Central memory CD4-positive, alpha-beta T cell (primary cell): Measurements from ENCODE around the gene KLRD1.
"Not testable (repeated sequence)": the region's sequence is repeated elsewhere in the genome, so short reads cannot be mapped to it uniquely, and the experiment has no call there.

Source experiments
- DNase-seq: peaks from one replicate; pipeline ENCODE4 v3.0.0; 2022

The KLRD1 gene

GRCh38 chr12:10339053-10339840 lies 31.6 kb downstream of the KLRD1 start:
- DNase-seq, result no peak

GRCh38 chr12:10340946-10341345 lies 33.3 kb downstream of the KLRD1 start:
- DNase-seq, result not testable (repeated sequence)

GRCh38 chr12:10341892-10342509 lies 34.3 kb downstream of the KLRD1 start:
- DNase-seq, result no peak

DNA sequence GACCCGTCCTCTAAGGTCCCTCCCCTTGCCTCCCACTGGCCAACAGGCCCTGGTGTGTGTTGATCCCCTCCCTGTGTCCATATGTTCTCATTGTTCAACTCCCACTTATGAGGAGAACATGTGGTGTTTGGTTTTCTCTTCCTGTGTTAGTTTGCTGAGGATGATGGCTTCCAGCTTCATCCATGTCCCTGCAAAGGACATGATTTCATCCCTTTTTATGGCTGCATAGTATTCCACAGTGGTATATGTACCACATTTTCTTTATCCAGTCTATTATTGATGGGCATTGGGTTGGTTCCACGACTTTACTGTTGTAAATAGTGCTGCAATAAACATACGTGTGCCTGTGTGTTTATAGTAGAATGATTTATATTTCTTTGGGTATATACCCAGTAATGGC lies 43.8 kb downstream of the KLRD1 start:
- DNase-seq, result not testable (repeated sequence)

DNA sequence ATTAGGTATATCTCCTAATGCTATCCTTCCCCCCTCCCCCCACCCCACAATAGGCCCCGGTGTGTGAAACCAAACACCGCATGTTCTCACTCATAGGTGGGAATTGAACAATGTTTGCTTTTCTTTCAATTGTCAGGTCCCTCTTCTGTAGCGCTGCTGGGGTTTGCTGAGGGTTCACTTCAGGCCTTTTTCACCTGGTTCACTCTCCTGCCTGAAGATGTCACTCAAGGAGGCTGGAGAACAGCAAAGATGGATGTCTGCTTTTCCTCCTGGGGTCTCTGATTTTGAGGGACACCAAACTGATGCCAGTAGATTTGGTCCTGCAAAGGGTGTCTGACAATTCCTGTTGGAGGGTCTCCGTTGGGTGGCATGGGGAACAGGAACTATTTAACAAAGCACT lies 46.4 kb downstream of the KLRD1 start:
- DNase-seq, result no peak

DNA sequence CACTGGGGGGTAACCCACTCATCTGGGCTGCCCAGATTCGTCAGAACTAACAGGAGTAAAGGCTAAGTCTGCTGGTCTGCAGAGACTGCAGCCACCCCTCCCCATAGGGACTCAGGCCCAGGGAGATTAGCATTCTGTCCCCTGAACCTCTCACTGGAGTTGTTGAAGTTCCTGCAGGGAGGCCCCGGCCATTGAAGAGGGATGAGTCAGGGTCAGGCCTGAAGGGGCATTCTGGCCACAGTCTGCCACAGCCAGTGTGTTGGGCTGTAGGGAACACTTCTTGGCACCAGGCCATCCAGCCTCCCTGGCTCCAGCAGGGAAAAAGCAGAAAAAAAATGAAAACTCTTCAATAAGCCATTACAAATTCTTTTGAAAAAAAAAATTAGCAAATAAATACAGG lies 46.8 kb downstream of the KLRD1 start:
- DNase-seq, result no peak

DNA sequence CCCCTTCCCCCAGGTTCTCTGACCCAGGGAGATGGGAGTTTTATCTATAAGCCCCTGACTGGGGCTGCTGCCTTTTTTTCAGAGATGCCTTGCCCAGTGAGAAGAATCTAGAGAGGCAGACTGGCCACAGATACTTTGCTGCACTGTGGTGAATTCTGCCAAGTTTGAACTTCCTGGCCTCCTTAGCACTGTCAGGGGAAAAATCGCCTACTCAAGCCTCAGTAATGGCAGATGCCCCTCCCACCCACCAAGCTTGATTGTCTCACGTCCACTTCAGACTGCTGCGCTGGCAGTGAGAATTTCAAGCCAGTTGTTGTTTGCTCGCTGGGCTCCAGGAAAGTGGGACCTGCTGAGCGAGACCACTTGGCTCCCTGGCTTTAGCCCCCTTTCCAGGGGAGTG lies 50.5 kb downstream of the KLRD1 start:
- no peak for DNase-seq

DNA sequence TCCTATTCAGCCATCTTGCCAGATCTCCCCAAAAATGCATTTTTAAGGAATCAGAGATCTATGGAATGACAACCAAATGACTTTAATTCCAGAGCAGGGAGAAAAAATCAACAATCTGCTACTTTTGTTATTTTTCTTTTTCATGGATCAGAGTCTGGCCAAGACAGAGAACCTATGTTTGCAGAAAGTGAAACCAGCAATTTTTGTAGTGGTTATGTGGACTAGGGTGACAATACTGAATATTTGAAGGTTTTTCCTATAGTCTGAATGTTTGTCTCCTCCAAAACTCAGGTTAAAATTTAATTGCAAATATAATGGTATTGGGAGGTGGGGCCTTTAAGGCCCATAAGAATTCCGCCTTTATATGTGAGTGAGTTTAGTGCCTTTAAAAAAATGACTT lies 51.3 kb downstream of the KLRD1 start:
- no peak for DNase-seq

DNA sequence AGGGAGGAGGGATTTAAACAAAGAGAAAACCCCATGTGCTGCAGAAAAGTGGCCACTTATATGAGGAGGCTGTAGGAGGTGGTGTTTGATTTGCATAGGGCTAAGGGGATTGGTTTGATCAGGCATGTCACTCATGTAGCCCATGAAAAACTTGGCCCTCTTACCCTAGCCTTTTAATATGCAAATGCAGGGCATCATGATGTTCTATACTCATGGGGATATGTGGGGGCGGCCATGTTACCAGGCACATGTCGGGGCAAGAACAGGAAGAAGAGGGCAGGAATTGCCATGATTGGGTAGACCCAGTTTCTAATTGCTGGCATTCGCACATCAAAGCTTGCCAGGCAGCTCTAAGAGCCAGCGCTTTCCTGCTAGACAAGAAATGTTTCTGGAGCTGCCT lies 53.4 kb downstream of the KLRD1 start:
- no peak for DNase-seq

DNA sequence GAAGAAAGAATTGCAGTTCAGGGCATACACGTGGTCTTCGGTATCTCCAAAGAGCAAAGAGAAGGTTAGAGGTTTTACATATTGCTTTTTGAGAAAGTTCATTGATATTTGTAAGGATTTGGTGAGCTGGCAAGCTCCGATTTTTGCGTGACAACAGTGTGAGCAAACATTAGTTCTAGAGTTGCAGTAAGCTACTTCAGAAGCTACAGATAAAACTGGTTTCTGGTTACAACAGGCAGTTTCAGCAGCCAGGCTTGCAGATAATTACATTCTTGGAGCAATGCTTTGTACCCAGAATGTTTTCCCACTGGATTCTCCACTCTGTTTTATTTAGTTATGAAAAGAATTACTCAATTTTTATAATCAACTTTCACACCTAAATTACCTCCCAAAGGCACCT lies 54.0 kb downstream of the KLRD1 start:
- no peak for DNase-seq

DNA sequence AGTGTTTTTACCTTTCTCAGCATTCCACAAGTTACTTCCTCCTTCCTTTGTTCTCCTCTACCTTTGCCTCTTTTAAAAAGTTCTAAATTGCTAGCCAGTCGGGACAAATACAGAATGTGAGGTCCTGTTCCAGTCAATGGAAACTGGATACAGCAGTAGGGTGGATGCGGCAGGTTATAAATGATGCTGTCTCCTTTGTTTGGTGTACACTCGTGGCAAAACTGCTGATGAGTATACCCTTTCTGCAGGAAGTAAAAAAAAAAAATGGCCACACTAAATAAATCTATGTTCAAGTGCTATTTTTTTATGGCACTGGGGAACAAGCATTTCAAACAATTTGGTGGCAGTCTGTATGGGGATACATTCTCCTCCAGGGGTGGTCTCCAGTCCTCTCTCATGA lies 54.7 kb downstream of the KLRD1 start:
- DNase-seq, result no peak

DNA sequence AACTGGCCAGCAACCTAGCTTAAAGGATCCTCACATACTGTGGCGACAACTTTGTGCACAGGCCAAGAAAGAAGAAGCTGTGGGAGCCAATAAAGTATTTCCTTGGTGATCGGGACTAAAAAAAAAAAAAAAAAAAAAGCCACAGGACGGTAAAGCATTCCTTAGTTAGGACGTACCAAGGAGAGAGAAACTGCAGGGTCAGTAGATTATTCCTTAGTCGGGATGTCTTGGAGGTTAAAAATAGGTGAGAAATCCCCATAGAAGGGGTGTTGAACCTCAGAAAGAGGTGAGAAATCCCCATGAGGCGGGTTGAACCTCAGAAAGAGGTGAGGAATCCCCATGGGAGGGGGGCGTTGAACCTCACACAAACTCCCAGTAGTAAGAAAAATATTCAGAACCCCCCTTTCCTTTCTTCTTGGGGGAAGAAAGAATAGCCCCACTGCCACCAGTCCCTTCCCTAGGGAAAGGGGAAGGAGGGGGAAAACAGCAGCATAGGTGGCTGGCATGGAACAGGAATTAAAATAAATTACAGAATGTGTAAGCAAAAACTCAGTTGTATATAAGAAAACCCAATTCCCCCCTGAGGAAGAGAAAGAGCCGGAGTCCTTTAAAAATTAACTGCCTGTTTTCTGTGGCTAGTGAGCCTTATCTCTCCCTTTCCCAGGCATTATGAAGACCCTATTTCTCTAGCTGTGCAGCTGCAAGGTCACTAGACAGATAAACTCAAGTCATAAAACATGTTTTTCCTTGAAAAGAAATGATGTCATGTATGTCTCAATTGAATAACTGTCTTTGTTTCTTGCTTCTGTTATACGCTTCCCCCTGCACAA lies 55.4 kb downstream of the KLRD1 start:
- DNase-seq, result no peak

DNA sequence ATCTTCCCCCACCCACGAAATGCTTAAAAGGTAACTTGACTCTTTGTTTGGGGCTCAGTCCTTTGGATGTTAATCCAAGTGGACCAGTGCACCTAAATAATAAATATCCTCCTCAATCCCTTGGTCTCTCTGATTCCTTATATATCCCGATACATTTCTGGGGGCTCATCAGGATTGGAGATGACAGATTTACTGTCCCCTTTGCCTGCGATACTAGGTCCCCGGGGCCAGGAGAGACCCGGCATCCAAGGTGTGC lies 55.9 kb downstream of the KLRD1 start:
- DNase-seq, result no peak

DNA sequence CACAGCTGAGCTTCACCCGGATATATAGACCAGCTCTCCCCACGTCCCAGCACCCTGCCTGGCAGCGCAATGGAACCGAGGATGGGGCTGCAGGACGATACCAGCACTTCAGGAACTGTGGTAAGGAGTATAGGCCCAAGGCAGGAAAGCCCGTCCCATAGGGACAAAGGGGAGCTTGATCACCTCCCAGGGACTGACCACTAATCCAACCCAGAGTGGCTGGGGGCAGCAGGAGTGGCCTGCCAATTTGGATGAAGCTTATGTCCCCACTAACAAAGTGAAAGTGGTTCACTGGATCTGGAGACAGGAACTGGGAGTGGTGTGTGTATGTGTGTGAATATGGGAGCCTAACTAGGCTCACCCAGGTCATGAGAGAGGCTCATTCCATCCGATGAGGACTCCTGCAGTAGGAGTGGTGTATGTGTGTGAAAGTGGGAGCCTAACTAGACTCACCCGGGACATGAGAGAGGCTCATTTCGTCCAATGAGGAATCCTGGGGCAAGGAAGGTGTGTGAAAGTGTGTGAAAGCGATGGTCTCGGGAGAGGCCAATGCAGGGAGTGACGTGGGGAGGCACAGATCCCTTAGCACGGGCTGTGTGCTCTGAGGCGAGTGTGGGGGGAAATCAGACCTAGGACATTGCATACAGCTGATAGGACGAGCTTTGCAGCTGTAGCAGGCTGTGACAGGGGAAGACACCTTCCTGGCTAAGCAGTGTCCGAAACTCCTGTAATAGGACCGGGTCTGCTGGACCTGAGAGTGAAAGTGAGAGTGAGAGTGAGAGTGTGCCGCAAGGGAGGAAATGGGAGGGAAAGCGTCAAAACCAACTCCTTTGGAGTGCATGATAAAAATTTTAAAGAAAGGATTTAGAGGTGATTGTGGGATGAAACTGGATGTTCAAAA lies 56.5 kb downstream of the KLRD1 start:
- DNase-seq, result peak; percentile 33

DNA sequence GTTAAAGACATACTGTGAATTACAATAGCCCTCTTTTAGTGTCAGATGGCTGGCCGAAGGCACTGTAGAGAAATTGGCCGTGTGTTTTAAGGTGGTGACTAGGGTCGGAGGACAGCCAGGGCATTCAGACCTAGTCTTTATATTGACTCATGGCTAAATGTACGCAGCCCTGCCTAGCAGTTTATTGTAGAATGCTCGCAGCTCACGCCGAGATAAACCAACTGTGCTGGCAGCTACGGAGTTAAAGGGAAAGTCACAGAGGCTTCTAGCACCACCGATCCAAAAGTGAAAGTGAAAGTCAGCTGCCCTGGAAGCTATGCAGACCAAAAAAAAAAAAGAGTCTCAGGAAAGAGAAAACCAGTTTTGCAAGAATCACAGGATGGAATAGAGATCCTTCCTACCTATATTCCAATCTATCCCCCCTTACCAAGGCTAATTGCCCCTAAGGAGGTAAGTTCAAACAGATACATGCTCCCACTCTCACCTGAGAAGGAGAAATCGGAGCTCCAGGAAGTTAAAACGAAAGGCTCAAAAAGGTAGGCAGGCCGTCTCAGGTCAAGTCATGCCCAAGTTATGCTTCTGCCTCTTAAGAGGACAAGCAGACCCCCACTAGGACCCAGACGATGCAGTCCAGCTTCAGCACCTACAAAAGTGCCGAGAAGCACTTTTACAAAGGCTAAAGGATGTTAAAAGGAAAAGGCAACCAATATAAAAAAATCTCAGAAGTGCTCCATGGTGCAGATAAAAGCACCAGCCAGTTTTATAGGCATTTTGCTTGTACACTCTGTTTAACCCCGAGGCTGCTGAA lies 57.3 kb downstream of the KLRD1 start:
- peak; percentile 70 for DNase-seq

DNA sequence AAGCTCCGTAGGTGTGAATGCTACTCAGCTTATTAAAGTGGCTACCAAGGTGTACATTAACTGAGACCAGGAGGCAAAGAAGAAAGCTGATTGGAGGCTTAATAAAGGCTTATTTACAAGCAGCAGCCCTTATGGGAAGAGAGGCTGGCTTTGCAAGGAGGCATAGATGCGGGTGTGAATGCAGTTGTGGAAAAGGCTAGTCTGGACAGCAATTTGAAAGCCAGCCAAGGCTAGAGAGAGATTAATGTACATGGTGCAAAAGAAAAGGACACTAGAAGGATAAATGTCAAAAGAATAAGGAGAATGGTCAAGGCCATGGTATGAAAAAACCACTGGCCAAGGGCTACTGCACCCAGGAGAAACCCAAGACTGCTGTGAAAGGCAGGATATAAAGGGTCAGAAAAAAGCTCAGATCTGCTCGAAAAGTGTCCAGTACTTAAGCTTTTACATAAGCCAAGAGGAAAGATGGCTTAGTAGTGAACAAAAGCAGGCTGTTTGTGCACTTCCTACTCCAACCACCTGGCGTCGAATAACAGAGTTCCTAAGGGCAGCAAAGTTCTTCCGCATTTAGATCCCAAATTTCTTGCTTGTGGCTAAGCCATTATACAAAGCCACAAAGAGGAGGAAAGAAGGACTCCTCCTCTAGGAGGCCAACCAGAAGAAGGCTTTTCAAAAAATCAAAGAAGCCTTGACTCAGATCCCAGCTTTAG lies 58.2 kb downstream of the KLRD1 start:
- no peak for DNase-seq

DNA sequence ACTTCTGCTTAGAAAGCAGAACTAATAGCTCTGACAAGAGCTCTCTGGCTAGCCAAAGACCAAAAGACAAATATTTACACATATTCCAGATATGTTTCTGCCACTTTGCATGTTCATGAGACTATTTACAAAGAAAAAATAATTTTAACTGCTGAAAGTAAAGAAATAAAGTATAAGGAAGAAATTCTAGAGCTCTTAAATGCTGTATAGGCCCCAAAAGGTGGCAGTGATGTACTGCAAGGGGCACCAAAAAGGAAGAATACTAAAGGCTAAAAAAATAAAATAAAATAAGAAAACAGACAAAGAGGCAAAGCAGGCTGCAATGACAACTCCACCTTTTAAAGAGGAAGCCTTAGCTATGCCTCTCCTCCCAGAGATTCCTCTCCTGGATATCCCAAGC lies 59.2 kb downstream of the KLRD1 start:
- no peak for DNase-seq

- not testable (repeated sequence) for DNase-seq
These were observed 60.0 kb downstream of the KLRD1 start for GRCh38 chr12:10367714-10368113.

DNA sequence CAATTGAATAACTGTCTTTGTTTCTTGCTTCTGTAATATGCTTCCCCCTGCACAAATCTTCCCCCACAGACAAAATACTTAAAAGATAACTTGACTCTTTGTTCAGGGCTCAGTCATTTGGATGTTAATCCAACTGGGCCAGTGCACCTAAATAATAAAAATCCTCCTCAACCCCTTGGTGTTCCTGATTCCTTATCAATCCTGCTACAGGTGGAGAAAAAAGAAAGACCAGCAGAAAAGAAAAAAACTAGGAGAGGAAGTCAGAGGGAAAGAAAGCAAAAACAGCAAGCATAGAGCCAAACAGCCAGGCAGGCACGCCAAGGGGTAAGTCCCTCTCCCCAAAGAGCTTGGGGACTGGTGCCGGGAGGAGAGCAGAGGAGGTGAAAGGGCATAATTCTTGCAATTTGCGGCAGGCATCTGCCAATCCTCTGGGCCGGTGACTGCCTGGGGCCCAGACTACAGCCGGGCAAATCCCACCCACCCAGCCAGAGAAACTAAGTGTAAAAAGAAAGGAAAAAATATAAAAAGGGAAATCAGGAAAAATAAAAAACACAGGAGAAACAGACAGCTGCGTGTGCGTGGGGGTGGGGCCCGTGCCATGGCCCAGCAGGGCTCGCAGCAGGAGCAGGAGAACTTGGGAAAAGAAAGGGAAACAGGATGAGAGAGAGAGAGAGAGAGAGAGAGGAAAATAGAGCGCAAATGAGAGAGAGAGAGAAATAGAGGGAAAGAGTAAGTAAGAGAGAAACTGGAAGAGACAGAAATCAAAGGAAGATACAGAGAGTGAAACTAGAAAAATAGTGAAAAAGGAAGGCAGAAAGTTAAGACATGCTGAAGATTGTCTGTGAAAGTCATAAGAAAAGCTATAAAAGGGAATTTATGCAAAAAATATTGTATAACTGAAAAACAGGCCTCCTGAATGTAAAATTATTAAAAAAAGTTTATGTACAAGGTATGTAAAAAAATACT lies 60.8 kb downstream of the KLRD1 start:
- DNase-seq, result no peak
